ENCODE results near the gene P2RX6. TPM values are rescaled to one million over a fixed set of nuclear protein-coding genes. Genes with fewer than 3 reads are reported as not detected.
"Not testable (repeated sequence)": the region's sequence is repeated elsewhere in the genome, so short reads cannot be mapped to it uniquely, and the experiment has no call there.

Gene P2RX6
- total and polyA plus RNA-seq, 2 of the 4 experiments (the other 2 are of a cell fraction) = 0.90 to 1.6 TPM

DNA sequence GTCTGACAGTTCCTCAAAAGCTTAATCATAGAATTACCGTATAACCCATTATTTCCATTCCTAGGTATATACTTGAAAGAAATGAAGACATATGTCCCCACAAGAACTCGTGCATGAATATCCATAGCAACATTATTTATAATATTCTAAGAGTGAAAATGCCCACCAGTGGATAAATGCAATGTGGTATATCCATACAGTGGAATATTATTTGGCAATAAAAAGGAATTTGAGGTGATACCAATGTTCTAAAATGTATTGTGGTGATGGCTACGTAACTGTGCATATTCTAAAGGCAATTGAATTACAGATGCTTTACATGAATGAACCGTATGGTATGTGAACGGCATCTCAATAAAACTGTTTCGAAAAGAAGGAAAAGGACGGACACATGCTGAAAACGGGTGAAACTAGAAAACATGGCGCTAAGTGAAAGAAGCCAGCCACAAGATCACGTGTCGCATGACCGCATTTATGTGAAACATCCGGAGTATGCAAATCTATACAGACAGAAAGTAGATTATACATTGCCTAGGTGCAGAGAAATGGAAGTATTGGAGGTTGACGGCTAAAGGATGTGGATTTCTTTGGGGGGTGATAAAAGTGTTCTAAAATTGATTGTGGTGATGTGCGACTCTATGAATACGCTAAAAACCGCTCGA, 46.8 kb downstream of the P2RX6 start:
- H4K91ac ChIP-seq (ENCODE audit: insufficient read depth, low read depth, low read length); H2BK5ac ChIP-seq (ENCODE audit: low read depth, low read length, poor library complexity, severe bottlenecking); H4K20me1 ChIP-seq (ENCODE audit: insufficient read depth, low read length); H3K56ac ChIP-seq (ENCODE audit: extremely low read depth, insufficient read depth, low read length); POLR2A ChIA-PET (ENCODE audit: unreplicated experiment); H3K14ac ChIP-seq (replicated peaks; ENCODE audit: low read depth, low read length); H3K4ac ChIP-seq (ENCODE audit: low read depth, low read length); H3K18ac ChIP-seq (ENCODE audit: low read depth, low read length); H4K5ac ChIP-seq (ENCODE audit: low read depth, low read length); intact Hi-C loops (cut with micrococcal nuclease); in situ Hi-C loops (cut with MboI; ENCODE audit: low sequenced_read_pairs); H3K9me3 ChIP-seq (ENCODE audit: control insufficient read depth, insufficient read depth, low read length); ATAC-seq (ENCODE audit: low read depth); H2AK5ac ChIP-seq (ENCODE audit: low read depth, low read length); H3K23ac ChIP-seq (ENCODE audit: low read depth, low read length); H3K36me3 ChIP-seq (ENCODE audit: control insufficient read depth, insufficient read depth, low read length); DNase-seq; H3K9me1 ChIP-seq (ENCODE audit: insufficient read depth, low read length); CTCF ChIA-PET; H2AK9ac ChIP-seq (replicated peaks; ENCODE audit: low read depth, low read length, poor library complexity); H3K4me1 ChIP-seq (ENCODE audit: control insufficient read depth, insufficient read depth, low read length); BruUV-seq (replicated peaks); H2AFZ ChIP-seq (replicated peaks; ENCODE audit: low read length, poor library complexity); dilution Hi-C loops (cut with HindIII; ENCODE audit: low sequenced_read_pairs, unreplicated experiment); H2BK20ac ChIP-seq (ENCODE audit: low read depth, low read length); H2BK15ac ChIP-seq (ENCODE audit: low read depth, low read length); H3K4me3 ChIP-seq (ENCODE audit: insufficient read depth, low read depth, low read length); H3K4me2 ChIP-seq (ENCODE audit: low read depth, low read length); H3K79me1 ChIP-seq (ENCODE audit: low read depth in 1 of 2, low read length in 2 of 2); H4K8ac ChIP-seq (ENCODE audit: low read depth in 2 of 2, low read length in 2 of 2); H2BK120ac ChIP-seq (ENCODE audit: low read depth, low read length); H3K9ac ChIP-seq (ENCODE audit: low read depth, low read length); H3K27ac ChIP-seq (ENCODE audit: insufficient read depth, low read length): not testable (repeated sequence)
- WGBS, 2 experiments (ENCODE audit: extremely low coverage in 2 of 2, insufficient read length in 1 of 2) = 67% methylated on average over 1 of the region's 18 CpGs; no CpG with 5 or more reads in 1 of the 2 experiments
- H3K27me3 ChIP-seq (ENCODE audit: control insufficient read depth, insufficient read depth, low read length) = peaks cover 14% of the 10 kb centered on the region

GRCh38 chr22:21064425-21064824, 49.5 kb downstream of the P2RX6 start:
- dilution Hi-C loops (cut with HindIII; ENCODE audit: low sequenced_read_pairs, unreplicated experiment); H2BK20ac ChIP-seq (ENCODE audit: low read depth, low read length); H3K56ac ChIP-seq (ENCODE audit: extremely low read depth, insufficient read depth, low read length); H3K23ac ChIP-seq (ENCODE audit: low read depth, low read length); ATAC-seq (ENCODE audit: low read depth); H2AK9ac ChIP-seq (replicated peaks; ENCODE audit: low read depth, low read length, poor library complexity); H2BK120ac ChIP-seq (ENCODE audit: low read depth, low read length); H4K5ac ChIP-seq (ENCODE audit: low read depth, low read length); H2AK5ac ChIP-seq (ENCODE audit: low read depth, low read length); H2AFZ ChIP-seq (replicated peaks; ENCODE audit: low read length, poor library complexity); H3K4ac ChIP-seq (ENCODE audit: low read depth, low read length); H3K4me3 ChIP-seq (ENCODE audit: insufficient read depth, low read depth, low read length); H3K79me1 ChIP-seq (ENCODE audit: low read depth in 1 of 2, low read length in 2 of 2); H2BK5ac ChIP-seq (ENCODE audit: low read depth, low read length, poor library complexity, severe bottlenecking); H4K8ac ChIP-seq (ENCODE audit: low read depth in 2 of 2, low read length in 2 of 2); H3K9me3 ChIP-seq (ENCODE audit: control insufficient read depth, insufficient read depth, low read length); H2BK15ac ChIP-seq (ENCODE audit: low read depth, low read length); H3K18ac ChIP-seq (ENCODE audit: low read depth, low read length); H4K20me1 ChIP-seq (ENCODE audit: insufficient read depth, low read length); in situ Hi-C loops (cut with MboI; ENCODE audit: low sequenced_read_pairs); H3K14ac ChIP-seq (replicated peaks; ENCODE audit: low read depth, low read length); DNase-seq; intact Hi-C loops (cut with micrococcal nuclease); H3K9ac ChIP-seq (ENCODE audit: low read depth, low read length); H3K9me1 ChIP-seq (ENCODE audit: insufficient read depth, low read length); H3K27ac ChIP-seq (ENCODE audit: insufficient read depth, low read length); H4K91ac ChIP-seq (ENCODE audit: insufficient read depth, low read depth, low read length); BruUV-seq (replicated peaks); POLR2A ChIA-PET (ENCODE audit: unreplicated experiment); H3K36me3 ChIP-seq (ENCODE audit: control insufficient read depth, insufficient read depth, low read length); H3K4me2 ChIP-seq (ENCODE audit: low read depth, low read length); H3K4me1 ChIP-seq (ENCODE audit: control insufficient read depth, insufficient read depth, low read length): not testable (repeated sequence)
- CTCF ChIA-PET = interaction anchor here (1.5 kb wide), 1 partner anchor 9 kb away, joined by 3 read pairs; no protein-coding TSS in a partner anchor
- H3K27me3 ChIP-seq (ENCODE audit: control insufficient read depth, insufficient read depth, low read length) = peaks cover 14% of the 10 kb centered on the region
- 70% methylated on average over 10 of the region's 11 CpGs; no CpG with 5 or more reads in 1 of the 2 experiments for WGBS, 2 experiments (ENCODE audit: extremely low coverage in 2 of 2, insufficient read length in 1 of 2)
